Keratinocyte (primary cell): ENCODE results near the gene GFPT2. TPM values are rescaled to one million over a fixed set of nuclear protein-coding genes. Genes with fewer than 3 reads are reported as not detected.

Source experiments
- DNase-seq: peaks from one replicate; pipeline ENCODE4 v3.0.0-alpha.2; 2011; ENCODE audit warnings: low read depth, missing footprints, low spot score
- FAIRE-seq: peaks from 2 replicates; lab custom pipeline; 2011; peaks lifted over from hg19 to GRCh38; lab: Jason Lieb, UNC
- H2AFZ ChIP-seq: 2 replicates; pipeline ENCODE4 v1.6.0; 2012; ENCODE audit warnings: low read length, control low read depth, inconsistent platforms; ENCODE audit not compliant: control insufficient read depth
- H3K27ac ChIP-seq: 2 replicates; pipeline ENCODE4 v1.5.1; 2011; ENCODE audit warnings: low read length; ENCODE audit not compliant: control insufficient read depth, insufficient read depth
- H3K27me3 ChIP-seq: 3 replicates; pipeline ENCODE4 v1.6.0; 2011; ENCODE audit warnings: low read length; ENCODE audit not compliant: control insufficient read depth, insufficient read depth; ENCODE audit errors: extremely low read depth
- H3K36me3 ChIP-seq, 2 experiments: 2 replicates in 1 of 2; 3 replicates in 1 of 2; pipeline ENCODE4 v1.5.1; 2011; ENCODE audit warnings: low read length in 2 of 2, mild to moderate bottlenecking in 1 of 2; ENCODE audit not compliant: control insufficient read depth in 2 of 2, insufficient read depth in 2 of 2; ENCODE audit errors: extremely low read depth in 1 of 2
- H3K4me1 ChIP-seq: 3 replicates; pipeline ENCODE4 v1.5.1; 2011; ENCODE audit warnings: low read length; ENCODE audit not compliant: control insufficient read depth, insufficient read depth; ENCODE audit errors: extremely low read depth
- H3K4me2 ChIP-seq: 3 replicates; pipeline ENCODE4 v1.6.0; 2011; ENCODE audit warnings: low read depth, low read length; ENCODE audit not compliant: control insufficient read depth, insufficient read depth; ENCODE audit errors: extremely low read depth
- H3K4me3 ChIP-seq, 3 experiments: fragments of 200-600 bp in 1 of 3; sonication (generic) in 1 of 3; 2 replicates in 2 of 3; 3 replicates in 1 of 3; pipeline ENCODE4 v1.5.1; 2011 to 2016; ENCODE audit warnings: low read length in 3 of 3, mild to moderate bottlenecking in 3 of 3, control low read depth in 2 of 3, inconsistent platforms in 1 of 3, low read depth in 1 of 3, mixed read lengths in 1 of 3, mixed run types in 1 of 3, moderate library complexity in 1 of 3; ENCODE audit not compliant: control insufficient read depth in 2 of 3, insufficient read depth in 2 of 3; ENCODE audit errors: extremely low read depth in 1 of 3
- H3K79me2 ChIP-seq: 2 replicates; pipeline ENCODE4 v1.6.0; 2012; ENCODE audit warnings: low read length; ENCODE audit not compliant: control insufficient read depth, insufficient read depth
- H3K9ac ChIP-seq: 3 replicates; pipeline ENCODE4 v1.6.0; 2011; ENCODE audit warnings: low read length; ENCODE audit not compliant: control insufficient read depth, insufficient read depth; ENCODE audit errors: extremely low read depth
- H3K9me1 ChIP-seq: 3 replicates; pipeline ENCODE4 v1.6.0; 2011; ENCODE audit warnings: low read length; ENCODE audit not compliant: control insufficient read depth, insufficient read depth; ENCODE audit errors: extremely low read depth
- H3K9me3 ChIP-seq: 2 replicates; pipeline ENCODE4 v1.5.1; 2012; ENCODE audit warnings: low read depth, low read length; ENCODE audit not compliant: control insufficient read depth
- H4K20me1 ChIP-seq: 3 replicates; pipeline ENCODE4 v1.6.0; 2011; ENCODE audit warnings: low read length; ENCODE audit not compliant: control insufficient read depth, insufficient read depth; ENCODE audit errors: extremely low read depth
- EZH2 ChIP-seq: IDR thresholded peaks from one replicate; pipeline ENCODE4 v1.6.1; 2012; ENCODE audit warnings: inconsistent platforms, mild to moderate bottlenecking, low read length, moderate library complexity
- dilution Hi-C: fragments of 300-500 bp; cut with MboI; formaldehyde crosslinking; loops from one replicate; pipeline ENCODE4 v1.7.0; 2020; ENCODE audit warnings: low sequenced_read_pairs; ENCODE audit not compliant: extremely low pct_ligation_motif_present
- polyA plus RNA-seq, 5 experiments: library from polyadenylated mRNA; depleted of rRNA in 3 of 5; stranded (reverse) in 3 of 5; stranded (forward) in 1 of 5; unstranded in 1 of 5; fragments of >200 nt; gene quantifications; 1 replicate in 1 of 5; 2 replicates in 3 of 5; 3 replicates in 1 of 5; pipeline versions ENCODE4 v1.2.1 to v1.2.3, GENCODE V29; 2011 to 2012; ENCODE audit warnings: missing spikeins in 2 of 5, low read depth in 1 of 5, low replicate concordance in 1 of 5
- TF ChIP-seq, protein P1 (sequence below), 3 experiments: IDR thresholded peaks in 1 of 3; conservative IDR thresholded peaks in 1 of 3; optimal IDR thresholded peaks in 1 of 3; 2 replicates in 2 of 3; 3 replicates in 1 of 3; pipeline versions ENCODE3 to v1.5.1; 2011; ENCODE audit warnings: low read length in 3 of 3, mild to moderate bottlenecking in 3 of 3, moderate library complexity in 2 of 3, control low read depth in 1 of 3, inconsistent platforms in 1 of 3; ENCODE audit not compliant: insufficient read depth in 2 of 3; ENCODE audit errors: extremely low read depth in 1 of 3

Gene GFPT2
- polyA plus RNA-seq, 1 donor (not counting 4 experiments of a cell fraction or from before 2014, with no cell fraction given) = not detected

DNA sequence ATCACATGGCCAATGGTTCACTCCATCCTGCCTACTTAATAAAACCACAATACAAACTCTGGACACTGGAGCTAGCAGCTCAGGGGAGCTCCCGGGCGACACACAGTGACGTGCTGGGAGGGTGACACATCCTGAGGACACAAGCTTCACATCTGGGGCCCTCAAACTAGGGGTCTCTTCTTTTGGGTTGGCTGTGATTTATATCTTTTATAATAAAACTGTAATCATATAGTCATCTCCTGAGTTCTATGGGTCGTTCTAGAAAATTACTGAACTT, 49.2 kb downstream of the GFPT2 start:
- Histone ChIP-seq H3K36me3 (no peaks in the 10 kb centered on the region), H3K27ac (no peak overlapping the region), H4K20me1 (no peaks in the 10 kb centered on the region), H3K27me3 (no peaks in the 10 kb centered on the region), H3K9me1 (no peaks in the 10 kb centered on the region), H2AFZ (no peak overlapping the region), H3K9me3 (no peaks in the 10 kb centered on the region), H3K79me2 (no peaks in the 10 kb centered on the region), H3K4me3 (no peak overlapping the region), H3K4me2 (no peak overlapping the region), H3K4me1 (no peaks in the 10 kb centered on the region), H3K9ac (no peak overlapping the region)
- dilution Hi-C loops = no loop called here
- FAIRE-seq (no peak), DNase-seq (no peak)
- no peak for TF ChIP-seq EZH2
- TF ChIP-seq, protein P1, sequence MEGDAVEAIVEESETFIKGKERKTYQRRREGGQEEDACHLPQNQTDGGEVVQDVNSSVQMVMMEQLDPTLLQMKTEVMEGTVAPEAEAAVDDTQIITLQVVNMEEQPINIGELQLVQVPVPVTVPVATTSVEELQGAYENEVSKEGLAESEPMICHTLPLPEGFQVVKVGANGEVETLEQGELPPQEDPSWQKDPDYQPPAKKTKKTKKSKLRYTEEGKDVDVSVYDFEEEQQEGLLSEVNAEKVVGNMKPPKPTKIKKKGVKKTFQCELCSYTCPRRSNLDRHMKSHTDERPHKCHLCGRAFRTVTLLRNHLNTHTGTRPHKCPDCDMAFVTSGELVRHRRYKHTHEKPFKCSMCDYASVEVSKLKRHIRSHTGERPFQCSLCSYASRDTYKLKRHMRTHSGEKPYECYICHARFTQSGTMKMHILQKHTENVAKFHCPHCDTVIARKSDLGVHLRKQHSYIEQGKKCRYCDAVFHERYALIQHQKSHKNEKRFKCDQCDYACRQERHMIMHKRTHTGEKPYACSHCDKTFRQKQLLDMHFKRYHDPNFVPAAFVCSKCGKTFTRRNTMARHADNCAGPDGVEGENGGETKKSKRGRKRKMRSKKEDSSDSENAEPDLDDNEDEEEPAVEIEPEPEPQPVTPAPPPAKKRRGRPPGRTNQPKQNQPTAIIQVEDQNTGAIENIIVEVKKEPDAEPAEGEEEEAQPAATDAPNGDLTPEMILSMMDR (optimal IDR thresholded peaks at IDR 0.05 in 1 of 3, IDR thresholded peaks at IDR 0.05 in 1 of 3, conservative IDR thresholded peaks at IDR 0.05 in 1 of 3; ENCODE audit: extremely low read depth in 1 of 3, insufficient read depth in 2 of 3, low read length in 3 of 3) = no peak

- Histone ChIP-seq H2AFZ (no peak overlapping the region), H3K9ac (no peak overlapping the region), H3K9me3 (no peaks in the 10 kb centered on the region), H3K27ac (no peak overlapping the region), H3K36me3 (no peaks in the 10 kb centered on the region), H3K4me3 (no peak overlapping the region), H3K79me2 (no peaks in the 10 kb centered on the region), H4K20me1 (no peaks in the 10 kb centered on the region), H3K4me1 (no peaks in the 10 kb centered on the region), H3K9me1 (no peaks in the 10 kb centered on the region), H3K27me3 (no peaks in the 10 kb centered on the region), H3K4me2 (no peak overlapping the region)
- FAIRE-seq (no peak), DNase-seq (no peak)
- TF ChIP-seq EZH2 = no peak
- TF ChIP-seq, protein P1 (optimal IDR thresholded peaks at IDR 0.05 in 1 of 3, IDR thresholded peaks at IDR 0.05 in 1 of 3, conservative IDR thresholded peaks at IDR 0.05 in 1 of 3; ENCODE audit: extremely low read depth in 1 of 3, insufficient read depth in 2 of 3, low read length in 3 of 3) = no peak
- dilution Hi-C loops = no loop called here
These were observed 49.7 kb downstream of the GFPT2 start for GRCh38 chr5:180303226-180304015.
